ENCODE results near the gene MAGI2. TPM values are rescaled to one million over a fixed set of nuclear protein-coding genes. Genes with fewer than 3 reads are reported as not detected.

MAGI2 gene
- total and polyA plus RNA-seq, 2 of the 13 experiments (the other 11 are each of a cell fraction or from before 2014, with no cell fraction given): 1.5 to 3.8 TPM

DNA sequence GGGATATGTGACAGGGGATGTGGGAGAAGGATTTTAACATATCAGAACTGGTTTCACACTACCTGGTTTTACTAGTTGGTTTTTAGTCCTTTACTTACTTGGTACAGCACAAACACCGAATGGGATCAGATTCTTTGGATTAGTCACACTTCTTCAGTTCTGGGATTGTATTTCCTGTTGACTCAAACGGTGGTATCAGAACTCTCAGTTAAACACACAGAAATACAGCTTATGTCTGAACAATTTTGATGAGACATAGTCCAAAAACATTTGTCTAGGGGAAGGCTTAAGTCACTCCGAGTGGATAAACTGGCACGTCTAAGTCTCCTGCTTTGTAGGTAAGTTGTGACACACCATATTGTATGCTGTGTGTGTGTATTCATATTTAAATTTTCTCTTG is 1174.4 kb downstream of the MAGI2 start:
- intact Hi-C loops (cut with micrococcal nuclease; ENCODE audit: unreplicated experiment) (no loop called here), in situ Hi-C loops (cut with HindIII; ENCODE audit: extremely low pct_ligation_motif_present, low pct_unique_long_range_greater_than_20kb) (no loop called here)
- TF ChIP-seq, protein P1, sequence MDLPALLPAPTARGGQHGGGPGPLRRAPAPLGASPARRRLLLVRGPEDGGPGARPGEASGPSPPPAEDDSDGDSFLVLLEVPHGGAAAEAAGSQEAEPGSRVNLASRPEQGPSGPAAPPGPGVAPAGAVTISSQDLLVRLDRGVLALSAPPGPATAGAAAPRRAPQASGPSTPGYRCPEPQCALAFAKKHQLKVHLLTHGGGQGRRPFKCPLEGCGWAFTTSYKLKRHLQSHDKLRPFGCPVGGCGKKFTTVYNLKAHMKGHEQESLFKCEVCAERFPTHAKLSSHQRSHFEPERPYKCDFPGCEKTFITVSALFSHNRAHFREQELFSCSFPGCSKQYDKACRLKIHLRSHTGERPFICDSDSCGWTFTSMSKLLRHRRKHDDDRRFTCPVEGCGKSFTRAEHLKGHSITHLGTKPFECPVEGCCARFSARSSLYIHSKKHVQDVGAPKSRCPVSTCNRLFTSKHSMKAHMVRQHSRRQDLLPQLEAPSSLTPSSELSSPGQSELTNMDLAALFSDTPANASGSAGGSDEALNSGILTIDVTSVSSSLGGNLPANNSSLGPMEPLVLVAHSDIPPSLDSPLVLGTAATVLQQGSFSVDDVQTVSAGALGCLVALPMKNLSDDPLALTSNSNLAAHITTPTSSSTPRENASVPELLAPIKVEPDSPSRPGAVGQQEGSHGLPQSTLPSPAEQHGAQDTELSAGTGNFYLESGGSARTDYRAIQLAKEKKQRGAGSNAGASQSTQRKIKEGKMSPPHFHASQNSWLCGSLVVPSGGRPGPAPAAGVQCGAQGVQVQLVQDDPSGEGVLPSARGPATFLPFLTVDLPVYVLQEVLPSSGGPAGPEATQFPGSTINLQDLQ (CRISPR knock-in tag; IDR thresholded peaks at IDR 0.05): no peak
- TF ChIP-seq, protein P2, sequence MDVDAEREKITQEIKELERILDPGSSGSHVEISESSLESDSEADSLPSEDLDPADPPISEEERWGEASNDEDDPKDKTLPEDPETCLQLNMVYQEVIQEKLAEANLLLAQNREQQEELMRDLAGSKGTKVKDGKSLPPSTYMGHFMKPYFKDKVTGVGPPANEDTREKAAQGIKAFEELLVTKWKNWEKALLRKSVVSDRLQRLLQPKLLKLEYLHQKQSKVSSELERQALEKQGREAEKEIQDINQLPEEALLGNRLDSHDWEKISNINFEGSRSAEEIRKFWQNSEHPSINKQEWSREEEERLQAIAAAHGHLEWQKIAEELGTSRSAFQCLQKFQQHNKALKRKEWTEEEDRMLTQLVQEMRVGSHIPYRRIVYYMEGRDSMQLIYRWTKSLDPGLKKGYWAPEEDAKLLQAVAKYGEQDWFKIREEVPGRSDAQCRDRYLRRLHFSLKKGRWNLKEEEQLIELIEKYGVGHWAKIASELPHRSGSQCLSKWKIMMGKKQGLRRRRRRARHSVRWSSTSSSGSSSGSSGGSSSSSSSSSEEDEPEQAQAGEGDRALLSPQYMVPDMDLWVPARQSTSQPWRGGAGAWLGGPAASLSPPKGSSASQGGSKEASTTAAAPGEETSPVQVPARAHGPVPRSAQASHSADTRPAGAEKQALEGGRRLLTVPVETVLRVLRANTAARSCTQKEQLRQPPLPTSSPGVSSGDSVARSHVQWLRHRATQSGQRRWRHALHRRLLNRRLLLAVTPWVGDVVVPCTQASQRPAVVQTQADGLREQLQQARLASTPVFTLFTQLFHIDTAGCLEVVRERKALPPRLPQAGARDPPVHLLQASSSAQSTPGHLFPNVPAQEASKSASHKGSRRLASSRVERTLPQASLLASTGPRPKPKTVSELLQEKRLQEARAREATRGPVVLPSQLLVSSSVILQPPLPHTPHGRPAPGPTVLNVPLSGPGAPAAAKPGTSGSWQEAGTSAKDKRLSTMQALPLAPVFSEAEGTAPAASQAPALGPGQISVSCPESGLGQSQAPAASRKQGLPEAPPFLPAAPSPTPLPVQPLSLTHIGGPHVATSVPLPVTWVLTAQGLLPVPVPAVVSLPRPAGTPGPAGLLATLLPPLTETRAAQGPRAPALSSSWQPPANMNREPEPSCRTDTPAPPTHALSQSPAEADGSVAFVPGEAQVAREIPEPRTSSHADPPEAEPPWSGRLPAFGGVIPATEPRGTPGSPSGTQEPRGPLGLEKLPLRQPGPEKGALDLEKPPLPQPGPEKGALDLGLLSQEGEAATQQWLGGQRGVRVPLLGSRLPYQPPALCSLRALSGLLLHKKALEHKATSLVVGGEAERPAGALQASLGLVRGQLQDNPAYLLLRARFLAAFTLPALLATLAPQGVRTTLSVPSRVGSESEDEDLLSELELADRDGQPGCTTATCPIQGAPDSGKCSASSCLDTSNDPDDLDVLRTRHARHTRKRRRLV (CRISPR knock-in tag; IDR thresholded peaks at IDR 0.05): no peak
- TF ChIP-seq ZKSCAN8 (CRISPR knock-in tag; IDR thresholded peaks at IDR 0.05; ENCODE audit: borderline replicate concordance): no peak
- no peak for TF ChIP-seq ZBTB7B (CRISPR knock-in tag; IDR thresholded peaks at IDR 0.05)
- TF ChIP-seq ARNT (IDR thresholded peaks at IDR 0.05): no peak
- no peak for TF ChIP-seq RFX1 (IDR thresholded peaks at IDR 0.05)
- no peak for TF ChIP-seq ZNF354B (CRISPR knock-in tag; IDR thresholded peaks at IDR 0.05)
- TF ChIP-seq, protein P3, sequence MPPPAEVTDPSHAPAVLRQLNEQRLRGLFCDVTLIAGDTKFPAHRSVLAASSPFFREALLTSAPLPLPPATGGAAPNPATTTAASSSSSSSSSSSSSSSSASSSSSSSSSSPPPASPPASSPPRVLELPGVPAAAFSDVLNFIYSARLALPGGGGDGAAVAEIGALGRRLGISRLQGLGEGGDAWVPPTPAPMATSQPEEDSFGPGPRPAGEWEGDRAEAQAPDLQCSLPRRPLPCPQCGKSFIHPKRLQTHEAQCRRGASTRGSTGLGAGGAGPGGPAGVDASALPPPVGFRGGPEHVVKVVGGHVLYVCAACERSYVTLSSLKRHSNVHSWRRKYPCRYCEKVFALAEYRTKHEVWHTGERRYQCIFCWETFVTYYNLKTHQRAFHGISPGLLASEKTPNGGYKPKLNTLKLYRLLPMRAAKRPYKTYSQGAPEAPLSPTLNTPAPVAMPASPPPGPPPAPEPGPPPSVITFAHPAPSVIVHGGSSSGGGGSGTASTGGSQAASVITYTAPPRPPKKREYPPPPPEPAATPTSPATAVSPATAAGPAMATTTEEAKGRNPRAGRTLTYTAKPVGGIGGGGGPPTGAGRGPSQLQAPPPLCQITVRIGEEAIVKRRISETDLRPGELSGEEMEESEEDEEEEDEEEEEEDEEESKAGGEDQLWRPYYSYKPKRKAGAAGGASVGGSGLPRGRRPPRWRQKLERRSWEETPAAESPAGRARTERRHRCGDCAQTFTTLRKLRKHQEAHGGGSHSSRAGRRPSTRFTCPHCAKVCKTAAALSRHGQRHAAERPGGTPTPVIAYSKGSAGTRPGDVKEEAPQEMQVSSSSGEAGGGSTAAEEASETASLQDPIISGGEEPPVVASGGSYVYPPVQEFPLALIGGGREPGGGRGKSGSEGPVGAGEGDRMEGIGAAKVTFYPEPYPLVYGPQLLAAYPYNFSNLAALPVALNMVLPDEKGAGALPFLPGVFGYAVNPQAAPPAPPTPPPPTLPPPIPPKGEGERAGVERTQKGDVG (CRISPR knock-in tag; IDR thresholded peaks at IDR 0.05; ENCODE audit: borderline replicate concordance): no peak
- TF ChIP-seq, protein P4, sequence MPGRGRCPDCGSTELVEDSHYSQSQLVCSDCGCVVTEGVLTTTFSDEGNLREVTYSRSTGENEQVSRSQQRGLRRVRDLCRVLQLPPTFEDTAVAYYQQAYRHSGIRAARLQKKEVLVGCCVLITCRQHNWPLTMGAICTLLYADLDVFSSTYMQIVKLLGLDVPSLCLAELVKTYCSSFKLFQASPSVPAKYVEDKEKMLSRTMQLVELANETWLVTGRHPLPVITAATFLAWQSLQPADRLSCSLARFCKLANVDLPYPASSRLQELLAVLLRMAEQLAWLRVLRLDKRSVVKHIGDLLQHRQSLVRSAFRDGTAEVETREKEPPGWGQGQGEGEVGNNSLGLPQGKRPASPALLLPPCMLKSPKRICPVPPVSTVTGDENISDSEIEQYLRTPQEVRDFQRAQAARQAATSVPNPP (CRISPR knock-in tag; IDR thresholded peaks at IDR 0.05): no peak
- no peak for TF ChIP-seq POLR2AphosphoS2 (IDR thresholded peaks at IDR 0.05; ENCODE audit: low read depth, low read length)
- TF ChIP-seq GLI4 (CRISPR knock-in tag; IDR thresholded peaks at IDR 0.05; ENCODE audit: borderline replicate concordance): no peak
- TF ChIP-seq ZNF841 (CRISPR knock-in tag; IDR thresholded peaks at IDR 0.05; ENCODE audit: borderline replicate concordance): no peak
- no peak for TF ChIP-seq ZNF878 (CRISPR knock-in tag; IDR thresholded peaks at IDR 0.05)
- no peak for TF ChIP-seq ZNF451 (CRISPR knock-in tag; IDR thresholded peaks at IDR 0.05)
- no peaks in the 10 kb centered on the region for H3K36me3 ChIP-seq (replicated peaks in 1 of 2; ENCODE audit: control insufficient read depth in 1 of 2, insufficient read depth in 2 of 2, low read length in 2 of 2)
- H3K27me3 ChIP-seq (ENCODE audit: control insufficient read depth in 1 of 2, insufficient read depth in 2 of 2, low read length in 2 of 2): no peaks in the 10 kb centered on the region
- H3K9me3 ChIP-seq (ENCODE audit: low read length): no peaks in the 10 kb centered on the region
- H4K20me1 ChIP-seq (ENCODE audit: insufficient read depth, low read length): no peaks in the 10 kb centered on the region
- no peak overlapping the region for H3K27ac ChIP-seq (ENCODE audit: extremely low read length, insufficient read depth, low read length)
- WGBS (ENCODE audit: low lambda C conversion rate): 29% methylated on average over 4 of the region's 4 CpGs
- FAIRE-seq (no peak), DNase-seq (ENCODE audit: low spot score) (no peak), ATAC-seq (no peak)
- H2AFZ ChIP-seq (ENCODE audit: low read length): no peak overlapping the region
- H3K4me2 ChIP-seq (ENCODE audit: low read depth, low read length): no peak overlapping the region
- no peak overlapping the region for H3K4me3 ChIP-seq (replicated peaks in 1 of 3; ENCODE audit: insufficient read depth in 1 of 3, low read depth in 2 of 3, low read length in 3 of 3)
- no peaks in the 10 kb centered on the region for H3K79me2 ChIP-seq (ENCODE audit: insufficient read depth, low read length)
- ChIA-PET POLR2A (no interaction called here), CTCF (ENCODE audit: low intra/inter-chr PET ratio, low total read pairs) (no interaction called here)
- no peak overlapping the region for H3K9ac ChIP-seq (ENCODE audit: insufficient read depth, low read depth, low read length)
- no peaks in the 10 kb centered on the region for H3K4me1 ChIP-seq (ENCODE audit: insufficient read depth, low read length)
- no TSS peak for BruUV-seq (replicated peaks)
